GM19467 (cell line): ENCODE data around the gene SRSF7.
"Not testable (repeated sequence)": the region's sequence is repeated elsewhere in the genome, so short reads cannot be mapped to it uniquely, and the experiment has no call there.

Experiments used
- ATAC-seq: cut with Tn5 transposase; IDR thresholded peaks from one replicate; pipeline ENCODE4 v1.9.1; 2021; ENCODE audit warnings: mild to moderate bottlenecking, moderate library complexity; ENCODE audit not compliant: unreplicated experiment

The SRSF7 gene

GRCh38 chr2:38703336-38703735 is 47.8 kb downstream of the SRSF7 start:
- ATAC-seq: not testable (repeated sequence)

- ATAC-seq: no peak
Measured at GRCh38 chr2:38702413-38702812, 48.7 kb downstream of the SRSF7 start.

GRCh38 chr2:38701542-38701941 is 49.6 kb downstream of the SRSF7 start:
- no peak for ATAC-seq

GRCh38 chr2:38700881-38701458 is 50.2 kb downstream of the SRSF7 start:
- ATAC-seq: no peak

- ATAC-seq: no peak
Measured at GRCh38 chr2:38700113-38700785, 50.9 kb downstream of the SRSF7 start.

- ATAC-seq: no peak
Measured at GRCh38 chr2:38698467-38699003, 52.6 kb downstream of the SRSF7 start.

GRCh38 chr2:38697116-38697840 is 53.9 kb downstream of the SRSF7 start:
- no peak for ATAC-seq
